ENCODE measurements around the gene ONECUT3.

The ONECUT3 gene

DNA sequence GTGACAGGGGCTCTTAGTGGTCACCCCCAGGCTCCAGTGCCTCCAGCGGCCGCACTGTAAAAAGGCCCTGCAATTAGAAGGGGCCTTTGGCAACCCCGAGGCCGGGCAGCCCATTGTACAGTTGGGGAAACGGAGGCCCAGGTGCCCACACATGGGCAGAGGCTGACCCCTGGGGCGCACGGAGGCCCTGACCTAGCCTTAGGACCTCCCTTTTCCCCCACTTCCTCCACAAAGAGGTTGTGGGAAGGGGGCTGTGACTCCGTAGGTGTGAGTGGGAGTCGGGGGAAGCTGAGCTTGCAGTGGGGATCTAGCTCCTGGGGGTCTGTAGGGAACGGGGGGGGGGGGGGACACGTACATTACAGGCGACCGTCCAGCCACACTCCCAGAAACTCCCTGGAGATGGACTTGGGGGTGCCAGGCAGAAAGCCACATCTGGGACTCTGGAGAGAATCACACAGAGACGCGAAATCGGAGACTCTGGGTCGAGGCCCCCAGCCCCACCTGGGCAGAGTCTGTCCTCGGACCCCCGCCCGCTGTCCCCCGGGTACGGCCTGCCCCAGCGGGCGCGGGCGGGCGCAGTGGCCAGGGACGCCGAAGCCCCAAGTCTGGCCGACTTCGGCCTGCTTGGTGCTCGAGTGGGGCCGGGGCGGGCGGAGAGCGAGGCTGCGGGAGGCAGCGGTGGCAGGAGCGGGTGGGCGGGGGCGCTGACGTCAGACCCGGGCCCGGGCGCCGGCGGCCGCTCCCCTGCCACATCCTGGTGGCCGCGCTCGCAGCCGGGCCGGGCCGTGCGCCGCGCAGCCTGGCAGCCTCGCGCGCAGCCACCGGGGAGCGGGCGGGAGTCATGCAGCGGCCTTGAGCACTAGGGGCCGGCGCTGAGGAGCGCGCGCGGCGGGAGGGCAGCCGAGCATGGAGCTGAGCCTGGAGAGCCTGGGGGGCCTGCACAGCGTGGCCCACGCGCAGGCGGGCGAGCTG lies at the start of gene ONECUT3 (continued):
- no peak for TF ChIP-seq ZNF132 (tag by site-specific recombination; IDR thresholded peaks at IDR 0.05; ENCODE audit: borderline replicate concordance)
- TF ChIP-seq ZNF48 (tag by site-specific recombination; IDR thresholded peaks at IDR 0.05) = no peak
- TF ChIP-seq RBAK (tag by site-specific recombination; IDR thresholded peaks at IDR 0.05) = no peak
- TF ChIP-seq, protein P1, sequence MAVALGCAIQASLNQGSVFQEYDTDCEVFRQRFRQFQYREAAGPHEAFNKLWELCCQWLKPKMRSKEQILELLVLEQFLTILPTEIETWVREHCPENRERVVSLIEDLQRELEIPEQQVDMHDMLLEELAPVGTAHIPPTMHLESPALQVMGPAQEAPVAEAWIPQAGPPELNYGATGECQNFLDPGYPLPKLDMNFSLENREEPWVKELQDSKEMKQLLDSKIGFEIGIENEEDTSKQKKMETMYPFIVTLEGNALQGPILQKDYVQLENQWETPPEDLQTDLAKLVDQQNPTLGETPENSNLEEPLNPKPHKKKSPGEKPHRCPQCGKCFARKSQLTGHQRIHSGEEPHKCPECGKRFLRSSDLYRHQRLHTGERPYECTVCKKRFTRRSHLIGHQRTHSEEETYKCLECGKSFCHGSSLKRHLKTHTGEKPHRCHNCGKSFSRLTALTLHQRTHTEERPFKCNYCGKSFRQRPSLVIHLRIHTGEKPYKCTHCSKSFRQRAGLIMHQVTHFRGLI (tag by site-specific recombination; IDR thresholded peaks at IDR 0.05) = no peak
- TF ChIP-seq ZNF394 (tag by site-specific recombination; IDR thresholded peaks at IDR 0.05; ENCODE audit: borderline replicate concordance) = no peak
- TF ChIP-seq ZNF223 (tag by site-specific recombination; IDR thresholded peaks at IDR 0.05) = no peak
- TF ChIP-seq ZNF184 (tag by site-specific recombination; IDR thresholded peaks at IDR 0.05) = no peak
- TF ChIP-seq PRDM1 (tag by site-specific recombination; IDR thresholded peaks at IDR 0.05) = no peak
- TF ChIP-seq EGR2 (tag by site-specific recombination; IDR thresholded peaks at IDR 0.05; ENCODE audit: low read depth) = peak; percentile 32; the same call in 1 of the 2 replicates
- TF ChIP-seq KLF10 (tag by site-specific recombination; IDR thresholded peaks at IDR 0.05) = no peak
- no peak for TF ChIP-seq ZNF221 (tag by site-specific recombination; IDR thresholded peaks at IDR 0.05; ENCODE audit: borderline replicate concordance)
- TF ChIP-seq, protein P2, sequence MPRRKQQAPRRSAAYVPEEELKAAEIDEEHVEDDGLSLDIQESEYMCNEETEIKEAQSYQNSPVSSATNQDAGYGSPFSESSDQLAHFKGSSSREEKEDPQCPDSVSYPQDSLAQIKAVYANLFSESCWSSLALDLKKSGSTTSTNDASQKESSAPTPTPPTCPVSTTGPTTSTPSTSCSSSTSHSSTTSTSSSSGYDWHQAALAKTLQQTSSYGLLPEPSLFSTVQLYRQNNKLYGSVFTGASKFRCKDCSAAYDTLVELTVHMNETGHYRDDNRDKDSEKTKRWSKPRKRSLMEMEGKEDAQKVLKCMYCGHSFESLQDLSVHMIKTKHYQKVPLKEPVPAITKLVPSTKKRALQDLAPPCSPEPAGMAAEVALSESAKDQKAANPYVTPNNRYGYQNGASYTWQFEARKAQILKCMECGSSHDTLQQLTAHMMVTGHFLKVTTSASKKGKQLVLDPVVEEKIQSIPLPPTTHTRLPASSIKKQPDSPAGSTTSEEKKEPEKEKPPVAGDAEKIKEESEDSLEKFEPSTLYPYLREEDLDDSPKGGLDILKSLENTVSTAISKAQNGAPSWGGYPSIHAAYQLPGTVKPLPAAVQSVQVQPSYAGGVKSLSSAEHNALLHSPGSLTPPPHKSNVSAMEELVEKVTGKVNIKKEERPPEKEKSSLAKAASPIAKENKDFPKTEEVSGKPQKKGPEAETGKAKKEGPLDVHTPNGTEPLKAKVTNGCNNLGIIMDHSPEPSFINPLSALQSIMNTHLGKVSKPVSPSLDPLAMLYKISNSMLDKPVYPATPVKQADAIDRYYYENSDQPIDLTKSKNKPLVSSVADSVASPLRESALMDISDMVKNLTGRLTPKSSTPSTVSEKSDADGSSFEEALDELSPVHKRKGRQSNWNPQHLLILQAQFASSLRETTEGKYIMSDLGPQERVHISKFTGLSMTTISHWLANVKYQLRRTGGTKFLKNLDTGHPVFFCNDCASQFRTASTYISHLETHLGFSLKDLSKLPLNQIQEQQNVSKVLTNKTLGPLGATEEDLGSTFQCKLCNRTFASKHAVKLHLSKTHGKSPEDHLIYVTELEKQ (tag by site-specific recombination; IDR thresholded peaks at IDR 0.05; ENCODE audit: borderline replicate concordance) = no peak
- no peak for TF ChIP-seq ZNF174 (tag by site-specific recombination; IDR thresholded peaks at IDR 0.05)
- TF ChIP-seq ZXDB (tag by site-specific recombination; IDR thresholded peaks at IDR 0.05) = no peak
- TF ChIP-seq ZBTB20 (tag by site-specific recombination; IDR thresholded peaks at IDR 0.05) = peak; percentile 31; the same call in 1 of the 2 replicates
- TF ChIP-seq, protein P3, sequence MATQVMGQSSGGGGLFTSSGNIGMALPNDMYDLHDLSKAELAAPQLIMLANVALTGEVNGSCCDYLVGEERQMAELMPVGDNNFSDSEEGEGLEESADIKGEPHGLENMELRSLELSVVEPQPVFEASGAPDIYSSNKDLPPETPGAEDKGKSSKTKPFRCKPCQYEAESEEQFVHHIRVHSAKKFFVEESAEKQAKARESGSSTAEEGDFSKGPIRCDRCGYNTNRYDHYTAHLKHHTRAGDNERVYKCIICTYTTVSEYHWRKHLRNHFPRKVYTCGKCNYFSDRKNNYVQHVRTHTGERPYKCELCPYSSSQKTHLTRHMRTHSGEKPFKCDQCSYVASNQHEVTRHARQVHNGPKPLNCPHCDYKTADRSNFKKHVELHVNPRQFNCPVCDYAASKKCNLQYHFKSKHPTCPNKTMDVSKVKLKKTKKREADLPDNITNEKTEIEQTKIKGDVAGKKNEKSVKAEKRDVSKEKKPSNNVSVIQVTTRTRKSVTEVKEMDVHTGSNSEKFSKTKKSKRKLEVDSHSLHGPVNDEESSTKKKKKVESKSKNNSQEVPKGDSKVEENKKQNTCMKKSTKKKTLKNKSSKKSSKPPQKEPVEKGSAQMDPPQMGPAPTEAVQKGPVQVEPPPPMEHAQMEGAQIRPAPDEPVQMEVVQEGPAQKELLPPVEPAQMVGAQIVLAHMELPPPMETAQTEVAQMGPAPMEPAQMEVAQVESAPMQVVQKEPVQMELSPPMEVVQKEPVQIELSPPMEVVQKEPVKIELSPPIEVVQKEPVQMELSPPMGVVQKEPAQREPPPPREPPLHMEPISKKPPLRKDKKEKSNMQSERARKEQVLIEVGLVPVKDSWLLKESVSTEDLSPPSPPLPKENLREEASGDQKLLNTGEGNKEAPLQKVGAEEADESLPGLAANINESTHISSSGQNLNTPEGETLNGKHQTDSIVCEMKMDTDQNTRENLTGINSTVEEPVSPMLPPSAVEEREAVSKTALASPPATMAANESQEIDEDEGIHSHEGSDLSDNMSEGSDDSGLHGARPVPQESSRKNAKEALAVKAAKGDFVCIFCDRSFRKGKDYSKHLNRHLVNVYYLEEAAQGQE (tag by site-specific recombination; IDR thresholded peaks at IDR 0.05) = no peak
- TF ChIP-seq, protein P4, sequence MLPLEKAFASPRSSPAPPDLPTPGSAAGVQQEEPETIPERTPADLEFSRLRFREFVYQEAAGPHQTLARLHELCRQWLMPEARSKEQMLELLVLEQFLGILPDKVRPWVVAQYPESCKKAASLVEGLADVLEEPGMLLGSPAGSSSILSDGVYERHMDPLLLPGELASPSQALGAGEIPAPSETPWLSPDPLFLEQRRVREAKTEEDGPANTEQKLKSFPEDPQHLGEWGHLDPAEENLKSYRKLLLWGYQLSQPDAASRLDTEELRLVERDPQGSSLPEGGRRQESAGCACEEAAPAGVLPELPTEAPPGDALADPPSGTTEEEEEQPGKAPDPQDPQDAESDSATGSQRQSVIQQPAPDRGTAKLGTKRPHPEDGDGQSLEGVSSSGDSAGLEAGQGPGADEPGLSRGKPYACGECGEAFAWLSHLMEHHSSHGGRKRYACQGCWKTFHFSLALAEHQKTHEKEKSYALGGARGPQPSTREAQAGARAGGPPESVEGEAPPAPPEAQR (tag by site-specific recombination; IDR thresholded peaks at IDR 0.05) = no peak
- TF ChIP-seq, protein P5, sequence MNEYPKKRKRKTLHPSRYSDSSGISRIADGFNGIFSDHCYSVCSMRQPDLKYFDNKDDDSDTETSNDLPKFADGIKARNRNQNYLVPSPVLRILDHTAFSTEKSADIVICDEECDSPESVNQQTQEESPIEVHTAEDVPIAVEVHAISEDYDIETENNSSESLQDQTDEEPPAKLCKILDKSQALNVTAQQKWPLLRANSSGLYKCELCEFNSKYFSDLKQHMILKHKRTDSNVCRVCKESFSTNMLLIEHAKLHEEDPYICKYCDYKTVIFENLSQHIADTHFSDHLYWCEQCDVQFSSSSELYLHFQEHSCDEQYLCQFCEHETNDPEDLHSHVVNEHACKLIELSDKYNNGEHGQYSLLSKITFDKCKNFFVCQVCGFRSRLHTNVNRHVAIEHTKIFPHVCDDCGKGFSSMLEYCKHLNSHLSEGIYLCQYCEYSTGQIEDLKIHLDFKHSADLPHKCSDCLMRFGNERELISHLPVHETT (tag by site-specific recombination; IDR thresholded peaks at IDR 0.05) = no peak
- TF ChIP-seq OSR2 (tag by site-specific recombination; IDR thresholded peaks at IDR 0.05) = no peak
- TF ChIP-seq ZNF433 (tag by site-specific recombination; IDR thresholded peaks at IDR 0.05; ENCODE audit: low read depth) = no peak
- TF ChIP-seq OVOL3 (tag by site-specific recombination; IDR thresholded peaks at IDR 0.05) = no peak
- TF ChIP-seq HOXD13 (CRISPR knock-in tag; IDR thresholded peaks at IDR 0.05; ENCODE audit: borderline replicate concordance) = no peak
- no peak for TF ChIP-seq ZFP3 (tag by site-specific recombination; IDR thresholded peaks at IDR 0.05; ENCODE audit: low read depth)
- no peak for TF ChIP-seq ZNF830 (tag by site-specific recombination; IDR thresholded peaks at IDR 0.05; ENCODE audit: low read depth)
- TF ChIP-seq ZNF560 (tag by site-specific recombination; IDR thresholded peaks at IDR 0.05; ENCODE audit: borderline replicate concordance) = no peak
- TF ChIP-seq ZNF596 (tag by site-specific recombination; IDR thresholded peaks at IDR 0.05) = no peak
- TF ChIP-seq ZBTB48 (tag by site-specific recombination; IDR thresholded peaks at IDR 0.05) = no peak
- no peak for TF ChIP-seq ZNF157 (tag by site-specific recombination; IDR thresholded peaks at IDR 0.05)
- no peak for TF ChIP-seq ZNF324 (tag by site-specific recombination; IDR thresholded peaks at IDR 0.05)

Measured in HEK293 (cell line).